Measurements from ENCODE around the gene OLAH.

OLAH gene

DNA sequence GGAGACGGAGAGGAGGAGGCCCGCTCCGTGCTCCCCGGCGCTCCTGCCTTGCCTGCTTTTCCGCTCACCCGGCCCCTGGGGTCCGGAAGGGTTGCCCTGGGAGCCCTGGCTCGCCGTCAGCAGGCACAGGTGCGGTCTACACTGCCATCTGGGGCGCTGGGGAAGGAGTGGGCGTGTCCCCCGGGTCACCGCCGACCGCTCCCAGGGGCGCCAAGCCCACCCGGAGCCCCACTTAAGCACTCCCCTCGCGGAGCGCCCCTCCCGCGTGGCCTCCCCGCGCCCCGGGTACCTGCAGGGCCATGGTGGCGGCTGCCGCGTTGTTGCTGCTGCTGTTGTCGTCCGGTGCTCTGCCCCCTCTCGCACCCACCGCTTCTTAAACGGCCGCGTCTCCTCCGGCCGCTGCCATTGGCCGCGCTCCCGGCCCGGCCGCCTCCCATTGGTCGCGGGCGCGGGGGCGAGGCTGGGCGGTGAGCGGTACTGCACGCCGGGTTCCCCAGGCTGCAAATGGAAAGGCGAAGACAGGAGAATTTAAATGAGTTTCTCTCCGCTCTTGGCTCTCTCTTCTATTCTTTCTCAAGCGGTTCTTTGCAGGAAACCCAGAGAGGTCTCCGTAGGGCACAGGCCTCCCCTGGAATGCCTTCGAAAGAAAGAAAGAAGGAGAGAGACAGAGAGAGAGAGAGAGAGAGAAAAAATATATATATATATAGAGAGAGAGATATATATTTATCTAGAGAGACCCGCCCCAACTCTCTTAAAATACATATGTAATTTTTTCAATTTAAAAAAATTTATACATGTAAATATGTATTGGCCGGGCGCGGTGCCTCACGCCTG is 44.9 kb downstream of the OLAH start, which contains the start of gene ACBD7 (continued):
- no peak for TF ChIP-seq ZNF221 (tag by site-specific recombination; IDR thresholded peaks at IDR 0.05; ENCODE audit: borderline replicate concordance)
- no peak for TF ChIP-seq OVOL3 (tag by site-specific recombination; IDR thresholded peaks at IDR 0.05)
- no peak for TF ChIP-seq ZBTB49 (tag by site-specific recombination; IDR thresholded peaks at IDR 0.05; ENCODE audit: low read depth)
- peak; percentile 87 for TF ChIP-seq GLIS1 (tag by site-specific recombination; IDR thresholded peaks at IDR 0.05)
- peak; percentile 70; the same call in 1 of the 2 replicates for TF ChIP-seq ZNF24 (tag by site-specific recombination; IDR thresholded peaks at IDR 0.05)
- TF ChIP-seq ZNF433 (tag by site-specific recombination; IDR thresholded peaks at IDR 0.05; ENCODE audit: low read depth) = no peak
- TF ChIP-seq ZNF16 (tag by site-specific recombination; IDR thresholded peaks at IDR 0.05; ENCODE audit: low read depth) = no peak
- 0 out of 2 replicates have a peak, but pooled peaks have one; percentile 42 for TF ChIP-seq ZFP69B (tag by site-specific recombination; IDR thresholded peaks at IDR 0.05)
- peak; percentile 97 for TF ChIP-seq PATZ1 (tag by site-specific recombination; IDR thresholded peaks at IDR 0.05)
- TF ChIP-seq ZNF658 (tag by site-specific recombination; IDR thresholded peaks at IDR 0.05) = no peak
- no peak for TF ChIP-seq ZNF404 (tag by site-specific recombination; IDR thresholded peaks at IDR 0.05)
- no peak for TF ChIP-seq ZNF473 (tag by site-specific recombination; IDR thresholded peaks at IDR 0.05)
- TF ChIP-seq ZNF391 (tag by site-specific recombination; IDR thresholded peaks at IDR 0.05; ENCODE audit: borderline replicate concordance, low read depth) = no peak
- TF ChIP-seq ZNF146 (tag by site-specific recombination; IDR thresholded peaks at IDR 0.05) = no peak
- no peak for TF ChIP-seq WT1 (tag by site-specific recombination; IDR thresholded peaks at IDR 0.05)
- TF ChIP-seq ZNF140 (tag by site-specific recombination; IDR thresholded peaks at IDR 0.05) = no peak
- no peak for TF ChIP-seq ZNF843 (tag by site-specific recombination; IDR thresholded peaks at IDR 0.05)
- TF ChIP-seq GLI4 (tag by site-specific recombination; IDR thresholded peaks at IDR 0.05) = no peak
- peak; percentile 92 for TF ChIP-seq ZNF600 (tag by site-specific recombination; IDR thresholded peaks at IDR 0.05)
- peak; percentile 97 for TF ChIP-seq ZNF335 (tag by site-specific recombination; conservative IDR thresholded peaks at IDR 0.05)
- TF ChIP-seq ZNF670 (tag by site-specific recombination; IDR thresholded peaks at IDR 0.05; ENCODE audit: low read depth) = no peak
- TF ChIP-seq ZFP41 (tag by site-specific recombination; IDR thresholded peaks at IDR 0.05; ENCODE audit: borderline replicate concordance) = 0 out of 2 replicates have a peak, but pooled peaks have one; percentile 29
- TF ChIP-seq, protein P1, sequence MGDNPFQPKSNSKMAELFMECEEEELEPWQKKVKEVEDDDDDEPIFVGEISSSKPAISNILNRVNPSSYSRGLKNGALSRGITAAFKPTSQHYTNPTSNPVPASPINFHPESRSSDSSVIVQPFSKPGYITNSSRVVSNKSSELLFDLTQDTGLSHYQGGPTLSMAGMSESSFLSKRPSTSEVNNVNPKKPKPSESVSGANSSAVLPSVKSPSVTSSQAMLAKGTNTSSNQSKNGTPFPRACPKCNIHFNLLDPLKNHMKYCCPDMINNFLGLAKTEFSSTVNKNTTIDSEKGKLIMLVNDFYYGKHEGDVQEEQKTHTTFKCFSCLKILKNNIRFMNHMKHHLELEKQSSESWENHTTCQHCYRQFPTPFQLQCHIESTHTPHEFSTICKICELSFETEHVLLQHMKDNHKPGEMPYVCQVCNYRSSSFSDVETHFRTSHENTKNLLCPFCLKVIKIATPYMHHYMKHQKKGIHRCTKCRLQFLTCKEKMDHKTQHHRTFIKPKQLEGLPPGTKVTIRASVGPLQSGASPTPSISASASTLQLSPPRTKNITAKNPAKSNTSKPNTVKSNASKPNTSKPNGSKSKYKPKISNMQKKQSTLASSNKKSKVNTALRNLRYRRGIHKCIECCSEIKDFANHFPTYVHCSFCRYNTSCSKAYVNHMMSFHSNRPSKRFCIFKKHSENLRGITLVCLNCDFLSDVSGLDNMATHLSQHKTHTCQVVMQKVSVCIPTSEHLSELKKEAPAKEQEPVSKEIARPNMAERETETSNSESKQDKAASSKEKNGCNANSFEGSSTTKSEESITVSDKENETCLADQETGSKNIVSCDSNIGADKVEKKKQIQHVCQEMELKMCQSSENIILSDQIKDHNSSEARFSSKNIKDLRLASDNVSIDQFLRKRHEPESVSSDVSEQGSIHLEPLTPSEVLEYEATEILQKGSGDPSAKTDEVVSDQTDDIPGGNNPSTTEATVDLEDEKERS (tag by site-specific recombination; IDR thresholded peaks at IDR 0.05) = no peak
- no peak for TF ChIP-seq TCF7L2 (IDR thresholded peaks at IDR 0.05; ENCODE audit: borderline replicate concordance, low read depth, low read length)
- TF ChIP-seq, protein P2, sequence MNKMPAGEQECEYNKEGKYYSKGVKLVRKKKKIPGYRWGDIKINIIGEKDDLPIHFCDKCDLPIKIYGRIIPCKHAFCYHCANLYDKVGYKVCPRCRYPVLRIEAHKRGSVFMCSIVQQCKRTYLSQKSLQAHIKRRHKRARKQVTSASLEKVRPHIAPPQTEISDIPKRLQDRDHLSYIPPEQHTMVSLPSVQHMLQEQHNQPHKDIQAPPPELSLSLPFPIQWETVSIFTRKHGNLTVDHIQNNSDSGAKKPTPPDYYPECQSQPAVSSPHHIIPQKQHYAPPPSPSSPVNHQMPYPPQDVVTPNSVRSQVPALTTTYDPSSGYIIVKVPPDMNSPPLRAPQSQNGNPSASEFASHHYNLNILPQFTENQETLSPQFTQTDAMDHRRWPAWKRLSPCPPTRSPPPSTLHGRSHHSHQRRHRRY (tag by site-specific recombination; IDR thresholded peaks at IDR 0.05) = no peak
- TF ChIP-seq, protein P3, sequence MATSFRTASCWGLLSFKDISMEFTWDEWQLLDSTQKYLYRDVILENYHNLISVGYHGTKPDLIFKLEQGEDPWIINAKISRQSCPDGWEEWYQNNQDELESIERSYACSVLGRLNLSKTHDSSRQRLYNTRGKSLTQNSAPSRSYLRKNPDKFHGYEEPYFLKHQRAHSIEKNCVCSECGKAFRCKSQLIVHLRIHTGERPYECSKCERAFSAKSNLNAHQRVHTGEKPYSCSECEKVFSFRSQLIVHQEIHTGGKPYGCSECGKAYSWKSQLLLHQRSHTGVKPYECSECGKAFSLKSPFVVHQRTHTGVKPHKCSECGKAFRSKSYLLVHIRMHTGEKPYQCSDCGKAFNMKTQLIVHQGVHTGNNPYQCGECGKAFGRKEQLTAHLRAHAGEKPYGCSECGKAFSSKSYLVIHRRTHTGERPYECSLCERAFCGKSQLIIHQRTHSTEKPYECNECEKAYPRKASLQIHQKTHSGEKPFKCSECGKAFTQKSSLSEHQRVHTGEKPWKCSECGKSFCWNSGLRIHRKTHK (tag by site-specific recombination; IDR thresholded peaks at IDR 0.05) = no peak
- peak; percentile 41; the same call in 1 of the 2 replicates for TF ChIP-seq BCL11B (tag by site-specific recombination; IDR thresholded peaks at IDR 0.05; ENCODE audit: low read depth)
- peak; percentile 90 for TF ChIP-seq ZEB2 (tag by site-specific recombination; IDR thresholded peaks at IDR 0.05)
- peak; percentile 52; the same call in 1 of the 2 replicates for TF ChIP-seq ZSCAN30 (tag by site-specific recombination; IDR thresholded peaks at IDR 0.05)
- TF ChIP-seq ZNF266 (tag by site-specific recombination; IDR thresholded peaks at IDR 0.05; ENCODE audit: low read depth) = no peak
- no peak for TF ChIP-seq HOXC10 (CRISPR knock-in tag; IDR thresholded peaks at IDR 0.05)
